GM18519 (cell line): ENCODE results near the gene PHKA1.
"Not testable (repeated sequence)": the region's sequence is repeated elsewhere in the genome, so short reads cannot be mapped to it uniquely, and the experiment has no call there.

ENCODE experiments used
- ATAC-seq: cut with Tn5 transposase; IDR thresholded peaks from one replicate; pipeline ENCODE4 v1.9.1; 2021; ENCODE audit warnings: mild to moderate bottlenecking, moderate library complexity; ENCODE audit not compliant: unreplicated experiment, low FRiP score

Gene PHKA1

GRCh38 chrX:72576141-72576894, 137.8 kb downstream of the PHKA1 start:
- no peak for ATAC-seq

DNA sequence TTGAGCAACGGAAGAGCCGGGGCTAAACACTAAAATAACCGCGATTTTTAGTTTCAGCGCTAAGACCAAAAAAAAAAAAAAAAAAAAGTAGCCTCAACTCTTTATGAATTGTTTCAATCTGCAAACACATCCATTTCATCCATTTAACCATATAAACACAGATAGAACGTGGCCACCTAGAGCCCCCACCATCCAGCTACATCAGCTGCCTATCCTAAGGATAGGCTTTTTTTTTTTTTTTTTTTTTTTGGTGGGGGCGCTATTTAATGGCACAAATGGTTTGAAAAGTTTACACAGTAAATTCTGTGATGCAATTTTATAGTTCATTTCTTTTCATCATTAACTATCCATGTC, 141.0 kb downstream of the PHKA1 start:
- no peak for ATAC-seq

DNA sequence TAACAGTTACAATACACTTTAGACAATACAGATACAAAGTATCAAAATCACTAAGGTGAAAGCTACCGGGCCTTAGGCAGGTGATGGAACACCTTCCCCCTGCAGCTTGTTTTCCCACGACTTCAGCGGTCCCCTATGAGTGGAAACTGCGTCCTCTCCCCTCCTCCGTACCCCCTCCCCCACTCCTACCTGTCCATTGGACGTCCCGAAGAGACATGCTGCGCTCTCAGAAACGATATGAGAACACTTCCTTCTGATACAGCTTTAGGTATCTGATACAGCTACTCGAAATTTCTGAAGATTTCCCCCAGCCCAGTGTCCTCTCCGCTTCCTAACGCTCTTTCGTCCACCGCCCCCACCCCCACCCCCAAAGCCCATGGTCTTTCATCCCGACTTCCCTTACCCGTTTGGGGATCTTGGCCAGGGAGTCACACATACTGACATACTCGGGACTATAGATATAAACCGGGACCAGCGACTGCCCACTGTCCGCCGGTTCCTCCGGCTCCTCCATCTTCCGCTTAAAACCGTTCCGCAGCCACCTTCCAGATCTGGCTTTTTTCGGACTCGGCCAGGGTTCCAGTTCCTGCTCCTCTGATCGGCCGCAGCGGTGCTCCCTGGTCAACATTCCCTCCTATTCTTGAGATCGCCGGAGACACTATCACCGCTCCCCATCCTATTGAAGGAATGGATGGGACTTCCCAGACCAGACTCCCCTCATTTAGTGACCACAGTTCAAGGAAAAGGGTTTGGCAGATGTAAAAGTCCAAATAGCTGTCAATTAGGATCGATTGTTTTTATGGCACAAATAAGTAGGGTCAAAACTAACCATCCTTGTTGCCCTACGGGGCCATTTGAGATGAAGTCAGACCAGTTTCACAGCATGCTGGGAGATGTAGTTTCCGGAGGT, 141.6 kb downstream of the PHKA1 start, which contains the start of gene HDAC8:
Gene HDAC8 (minus strand): TSS at position 596 of the 910 bp plus-strand sequence. CDS start 82 bp downstream, at position 514.
- ATAC-seq = peak; percentile 96

DNA sequence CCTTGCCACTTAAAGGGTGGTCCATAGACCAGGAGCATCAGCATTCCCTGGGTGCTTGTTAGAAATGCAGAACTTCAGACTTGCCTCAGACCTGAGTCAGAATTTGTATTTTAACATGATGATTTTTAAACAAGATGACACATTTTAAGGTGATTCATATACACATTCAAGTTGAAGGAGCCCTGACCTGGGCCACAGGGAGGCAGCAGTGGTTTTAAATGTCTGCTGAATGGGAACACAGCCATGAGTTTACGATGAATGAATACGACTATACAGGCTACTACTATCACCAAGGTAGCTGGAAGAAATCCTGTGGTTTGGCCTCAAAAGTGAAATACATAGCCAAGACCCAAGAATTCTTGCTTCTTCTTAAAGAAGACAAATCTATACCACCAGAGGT, 144.3 kb downstream of the PHKA1 start:
- ATAC-seq = no peak

- ATAC-seq = no peak
These were observed 145.6 kb downstream of the PHKA1 start for GRCh38 chrX:72568406-72569092.

DNA sequence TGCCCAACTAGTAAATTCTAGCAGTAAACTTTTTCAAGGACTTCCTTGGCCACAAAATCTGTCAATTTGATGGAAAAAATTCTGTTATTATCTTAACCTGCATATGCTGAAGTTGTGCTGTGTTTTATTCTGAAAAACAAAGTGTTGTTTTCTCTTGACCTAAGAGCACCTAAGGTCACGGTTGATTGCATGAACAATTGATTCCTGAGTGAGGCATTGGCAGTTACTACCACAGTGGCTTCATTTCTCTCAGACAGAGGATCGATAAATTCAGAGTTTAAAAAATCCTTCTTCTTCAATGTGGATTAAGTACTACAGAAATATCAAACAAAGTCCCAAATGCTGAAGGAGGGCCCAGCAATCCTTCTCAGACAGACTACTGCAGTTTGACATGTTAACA, 147.7 kb downstream of the PHKA1 start:
- ATAC-seq = no peak

GRCh38 chrX:72559655-72560054, 154.5 kb downstream of the PHKA1 start:
- ATAC-seq = not testable (repeated sequence)

- no peak for ATAC-seq
These were observed 159.5 kb downstream of the PHKA1 start for GRCh38 chrX:72554448-72555140.

DNA sequence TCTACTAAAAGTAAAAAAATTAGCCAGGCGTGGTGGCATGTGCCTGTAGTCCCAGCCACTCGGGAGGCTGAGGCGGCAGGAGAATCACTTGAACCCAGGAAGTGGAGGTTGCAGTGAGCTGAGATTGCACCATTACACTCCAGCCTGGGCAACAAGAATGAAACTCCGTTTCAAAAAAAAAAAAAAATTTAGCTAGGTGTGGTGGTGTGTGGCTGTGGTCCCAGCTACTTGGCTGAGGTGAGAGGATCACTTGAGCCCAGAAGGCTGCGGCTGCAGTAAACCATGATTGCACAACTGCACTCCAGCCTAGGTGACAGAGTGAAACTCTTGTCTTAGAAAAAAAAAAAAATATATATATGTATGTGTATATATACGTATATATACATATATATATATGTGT, 161.7 kb downstream of the PHKA1 start:
- not testable (repeated sequence) for ATAC-seq

GRCh38 chrX:72545990-72546389, 168.1 kb downstream of the PHKA1 start:
- ATAC-seq = no peak

DNA sequence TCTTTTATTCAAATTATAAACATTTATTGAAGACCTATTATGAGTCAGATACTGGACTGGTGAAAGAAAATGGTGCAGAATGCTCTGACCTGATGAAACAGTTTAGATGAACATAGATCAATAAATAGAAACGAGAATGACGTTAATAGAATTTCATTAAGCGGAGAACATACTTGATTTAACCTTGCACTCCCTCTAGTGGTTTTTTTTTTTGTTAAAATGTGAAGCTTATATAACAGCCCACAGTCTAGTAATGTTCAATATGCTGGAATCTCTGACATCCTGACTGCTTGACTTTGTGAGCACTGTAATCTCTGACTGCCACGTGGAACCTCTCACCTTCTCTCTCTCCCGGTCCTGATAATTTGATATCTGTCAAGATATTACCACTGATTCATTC, 173.8 kb downstream of the PHKA1 start:
- ATAC-seq = no peak

DNA sequence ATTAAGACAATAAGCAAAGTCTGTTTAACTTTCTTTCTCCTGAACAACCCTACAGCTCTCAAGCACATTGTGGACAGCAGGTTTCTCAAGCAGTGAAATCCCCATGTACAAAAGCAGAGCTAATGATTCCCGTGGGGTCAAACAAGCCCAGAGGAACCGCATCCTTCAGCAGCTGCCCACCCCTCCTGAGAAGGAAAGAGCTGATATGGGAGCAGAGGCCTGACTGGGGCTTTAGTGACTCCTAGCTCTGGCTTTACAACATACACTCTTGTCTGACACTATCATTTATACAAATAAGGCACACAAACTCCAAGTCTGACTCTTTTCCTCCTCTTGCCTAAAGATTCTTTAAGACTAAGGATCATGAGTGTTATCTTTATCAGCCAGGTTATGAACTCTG, 174.3 kb downstream of the PHKA1 start:
- ATAC-seq = no peak

- no peak for ATAC-seq
These were observed 177.6 kb downstream of the PHKA1 start for GRCh38 chrX:72536542-72536941.

DNA sequence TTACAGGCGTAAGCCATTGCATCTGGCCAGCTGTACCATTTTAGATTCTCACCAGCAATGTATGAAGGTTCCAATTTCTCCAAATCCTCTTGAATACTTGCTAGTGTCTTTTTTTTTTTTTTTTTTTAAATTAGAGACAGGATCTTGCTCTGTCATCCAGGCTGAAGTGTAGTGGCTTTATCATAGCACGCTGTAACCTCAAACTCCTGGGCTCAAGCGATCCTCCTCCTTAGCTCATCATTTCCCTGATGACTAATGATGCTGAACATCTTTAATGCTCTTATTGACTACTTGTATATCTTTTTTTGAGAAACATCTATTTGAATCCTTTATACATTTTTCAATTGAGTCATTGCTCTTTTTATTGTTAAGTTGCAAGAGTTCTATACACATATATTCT, 181.7 kb downstream of the PHKA1 start:
- no peak for ATAC-seq
